GM12873 (cell line): Measurements from ENCODE around the gene CNOT2.

Source experiments
- TF ChIP-seq, protein P1 (sequence below): IDR thresholded peaks from 2 replicates; pipeline ENCODE4 v1.5.1; 2012; ENCODE audit warnings: low read depth, mild to moderate bottlenecking, moderate library complexity, low read length, control low read depth; ENCODE audit not compliant: insufficient read depth; ENCODE audit errors: missing control alignments

CNOT2 gene

DNA sequence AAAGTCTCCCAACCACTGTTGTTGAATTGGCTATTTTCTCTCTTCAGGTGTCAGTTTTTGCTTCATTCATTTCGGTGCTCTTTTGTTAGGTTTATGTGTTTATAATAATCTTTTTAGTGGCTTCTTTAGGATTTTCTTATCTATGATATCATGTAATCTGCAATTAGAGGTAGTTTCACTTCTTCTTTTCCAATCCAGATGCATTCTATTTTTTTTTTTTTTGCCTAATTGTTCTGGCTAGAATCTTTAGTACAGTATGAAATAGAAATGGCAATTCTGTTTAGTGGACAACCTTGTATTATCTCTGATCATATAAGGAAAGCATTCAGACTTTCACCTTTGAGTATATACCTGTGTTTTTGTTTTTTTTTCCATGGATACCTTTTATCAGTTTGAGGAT lies 17.4 kb downstream of the CNOT2 start:
- TF ChIP-seq, protein P1, sequence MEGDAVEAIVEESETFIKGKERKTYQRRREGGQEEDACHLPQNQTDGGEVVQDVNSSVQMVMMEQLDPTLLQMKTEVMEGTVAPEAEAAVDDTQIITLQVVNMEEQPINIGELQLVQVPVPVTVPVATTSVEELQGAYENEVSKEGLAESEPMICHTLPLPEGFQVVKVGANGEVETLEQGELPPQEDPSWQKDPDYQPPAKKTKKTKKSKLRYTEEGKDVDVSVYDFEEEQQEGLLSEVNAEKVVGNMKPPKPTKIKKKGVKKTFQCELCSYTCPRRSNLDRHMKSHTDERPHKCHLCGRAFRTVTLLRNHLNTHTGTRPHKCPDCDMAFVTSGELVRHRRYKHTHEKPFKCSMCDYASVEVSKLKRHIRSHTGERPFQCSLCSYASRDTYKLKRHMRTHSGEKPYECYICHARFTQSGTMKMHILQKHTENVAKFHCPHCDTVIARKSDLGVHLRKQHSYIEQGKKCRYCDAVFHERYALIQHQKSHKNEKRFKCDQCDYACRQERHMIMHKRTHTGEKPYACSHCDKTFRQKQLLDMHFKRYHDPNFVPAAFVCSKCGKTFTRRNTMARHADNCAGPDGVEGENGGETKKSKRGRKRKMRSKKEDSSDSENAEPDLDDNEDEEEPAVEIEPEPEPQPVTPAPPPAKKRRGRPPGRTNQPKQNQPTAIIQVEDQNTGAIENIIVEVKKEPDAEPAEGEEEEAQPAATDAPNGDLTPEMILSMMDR: no peak

DNA sequence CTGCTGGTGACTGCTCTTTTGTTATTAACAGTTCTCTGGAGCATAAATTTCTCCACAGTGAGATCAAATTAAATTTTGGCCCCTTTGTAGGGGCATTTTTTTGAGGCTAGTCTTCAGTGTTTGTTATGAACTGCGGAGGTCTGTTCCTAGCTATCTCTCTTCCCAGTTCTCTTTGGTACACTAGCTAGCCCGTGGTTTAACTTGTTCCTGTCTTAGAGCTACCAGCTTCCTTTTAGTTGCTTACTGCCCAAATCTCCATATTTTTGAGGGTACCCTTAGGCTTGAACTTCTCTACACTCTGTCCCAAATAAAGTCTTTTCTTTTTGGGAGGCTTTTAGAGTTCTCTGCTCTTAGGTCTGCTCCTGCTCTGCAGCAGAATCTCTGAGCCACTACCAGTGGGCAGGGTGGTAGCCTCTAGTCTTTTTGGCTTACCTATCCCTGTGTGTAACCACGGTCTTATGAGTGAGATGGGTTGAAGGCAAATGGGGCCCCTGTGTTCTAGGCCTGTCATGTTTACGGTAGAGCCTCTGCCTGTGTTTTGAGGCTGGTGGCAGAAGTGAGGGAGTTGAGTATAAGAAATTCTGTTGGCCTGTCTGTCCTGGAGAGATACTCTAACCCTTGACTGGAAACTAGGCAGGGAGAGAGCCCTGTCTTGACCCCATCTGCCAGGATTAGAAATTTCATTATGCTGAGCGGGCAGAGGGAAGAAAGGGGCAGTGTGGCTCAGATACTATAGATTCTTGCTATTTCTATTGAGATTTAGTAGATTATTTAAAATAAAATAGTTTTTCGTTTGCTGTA lies 21.0 kb downstream of the CNOT2 start:
- TF ChIP-seq, protein P1: no peak

DNA sequence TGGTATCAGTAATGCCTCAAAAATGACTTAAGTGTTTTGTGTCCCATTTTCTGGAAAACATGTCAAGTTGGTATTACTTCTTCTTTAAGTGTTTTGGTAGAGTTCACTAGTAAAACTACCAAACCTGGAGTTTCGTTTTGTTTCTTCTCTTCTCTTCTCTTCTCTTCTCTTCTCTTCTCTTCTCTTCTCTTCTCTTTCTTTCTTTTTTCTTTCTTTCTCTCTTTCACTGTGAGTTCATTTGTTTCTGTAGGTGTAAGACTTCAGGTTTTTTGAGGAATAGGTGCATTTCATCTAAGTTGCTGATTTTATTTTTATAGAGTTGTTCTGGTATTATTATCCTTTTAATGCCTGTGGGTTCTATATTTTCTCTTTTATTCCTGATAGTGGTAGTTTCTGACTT lies 21.9 kb downstream of the CNOT2 start:
- TF ChIP-seq, protein P1: no peak

DNA sequence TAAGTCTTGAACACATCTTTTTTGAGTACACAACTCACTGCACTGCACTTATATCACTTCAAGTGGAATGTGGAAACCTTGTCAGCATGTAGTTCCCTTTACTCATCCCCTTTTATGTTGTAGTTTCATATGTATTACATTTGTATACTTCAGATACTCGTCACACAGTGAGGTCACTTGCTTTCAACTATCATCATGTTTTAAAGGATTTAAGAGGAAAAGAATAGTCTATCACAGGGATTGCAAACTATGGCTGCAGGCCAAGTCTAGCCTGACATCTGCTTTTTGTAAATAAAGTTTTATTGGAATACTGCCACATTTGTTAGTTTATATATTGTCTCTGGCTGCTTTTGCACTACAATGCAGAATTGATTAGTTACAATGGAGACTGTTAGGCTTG lies 24.3 kb downstream of the CNOT2 start:
- TF ChIP-seq, protein P1: no peak

DNA sequence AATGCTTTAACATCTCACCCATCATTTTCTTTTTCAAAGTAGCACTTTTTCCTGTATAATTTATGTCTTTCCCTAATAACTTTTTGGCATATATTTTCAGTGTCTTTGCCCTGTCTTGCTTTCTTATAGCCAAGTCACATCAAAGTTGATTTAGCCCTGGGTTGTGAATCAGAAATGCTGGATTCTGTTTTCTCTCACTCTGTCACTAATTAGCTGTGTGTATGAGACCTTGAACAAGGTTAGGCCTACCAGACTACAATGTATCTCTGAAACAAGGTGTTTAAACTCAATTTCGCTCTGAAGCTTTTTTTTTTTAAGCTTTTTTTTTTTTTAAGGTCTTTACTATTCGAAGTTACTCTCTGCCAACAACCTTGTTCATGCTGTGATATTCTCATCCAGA lies 25.7 kb downstream of the CNOT2 start:
- TF ChIP-seq, protein P1: no peak

DNA sequence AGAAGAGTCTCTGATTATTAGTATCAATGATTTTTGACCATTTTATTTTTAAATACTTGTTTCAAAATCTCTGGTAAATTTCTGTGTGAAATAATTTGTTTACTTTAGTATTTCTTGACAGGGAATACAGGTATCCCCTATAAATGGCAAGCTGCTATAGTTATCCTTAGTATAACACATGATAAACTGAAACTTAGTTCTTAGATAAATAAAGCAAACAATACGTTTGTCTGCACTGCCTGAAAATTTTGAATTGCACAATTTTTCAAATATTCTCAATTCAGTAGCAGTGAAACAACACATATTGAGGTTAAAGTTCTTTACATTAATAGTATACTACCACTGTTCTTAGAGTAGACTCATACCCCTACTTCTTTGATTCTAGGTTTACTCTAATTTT lies 26.9 kb downstream of the CNOT2 start:
- TF ChIP-seq, protein P1: no peak

DNA sequence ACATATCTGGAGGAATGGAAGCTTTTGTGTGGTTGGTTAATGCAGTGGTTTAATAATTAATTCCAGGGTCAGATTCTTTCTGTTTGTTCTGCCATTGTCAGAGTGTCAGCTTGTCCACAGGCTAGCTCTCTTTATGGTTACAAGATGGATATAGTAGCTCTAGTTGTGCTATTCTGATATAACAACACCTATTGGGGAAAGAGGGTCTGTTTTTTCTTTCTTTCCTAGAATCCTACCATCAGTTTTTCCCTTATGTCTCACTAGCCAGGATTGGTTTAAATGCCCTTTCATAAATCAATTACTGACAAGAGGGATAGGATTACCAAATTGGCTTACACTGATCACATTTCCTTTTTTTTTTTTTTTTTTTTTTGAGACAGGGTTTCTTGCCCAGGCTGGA lies 27.8 kb downstream of the CNOT2 start:
- TF ChIP-seq, protein P1: no peak
